HepG2 (cell line): ENCODE measurements around the gene GDPD4. TPM values are rescaled to one million over a fixed set of nuclear protein-coding genes. Genes with fewer than 3 reads are reported as not detected.
A peak's percentile ranks its signal among the peaks of the same experiment; 100 is the strongest.

Experiments used
- CBX2 ChIP-seq, 2 experiments: fragments of 200-600 bp in 1 of 2; sonication (generic); formaldehyde crosslinking in 1 of 2; IDR thresholded peaks; 2 replicates each; pipeline versions ENCODE4 v1.7.0 to v1.8.1; 2018 to 2022; ENCODE audit warnings: low read depth in 2 of 2, low read length in 1 of 2, mild to moderate bottlenecking in 1 of 2, missing genetic modification reagents in 1 of 2
- DNMT1 ChIP-seq: sonication (generic); formaldehyde crosslinking; IDR thresholded peaks from 2 replicates; pipeline ENCODE4 v1.5.1; 2020; ENCODE audit warnings: mild to moderate bottlenecking, missing genetic modification reagents
- ETV5 ChIP-seq: IDR thresholded peaks from 2 replicates; pipeline ENCODE4 v1.6.1; 2018; ENCODE audit warnings: missing biosample characterization, missing genetic modification reagents, inconsistent platforms, borderline replicate concordance
- EZH2 ChIP-seq: conservative IDR thresholded peaks from 2 replicates; pipeline ENCODE4 v1.6.1; 2012; ENCODE audit warnings: mild to moderate bottlenecking, low read depth, low read length, moderate library complexity
- FLYWCH1 ChIP-seq: sonication (generic); formaldehyde crosslinking; IDR thresholded peaks from 2 replicates; pipeline ENCODE4 v1.8.1; 2023; ENCODE audit warnings: mild to moderate bottlenecking, missing genetic modification reagents
- GATAD1 ChIP-seq: IDR thresholded peaks from 2 replicates; pipeline ENCODE4 v1.6.1; 2016; ENCODE audit warnings: missing genetic modification reagents, missing compliant biosample characterization
- HOXA9 ChIP-seq: sonication (generic); formaldehyde crosslinking; IDR thresholded peaks from 2 replicates; pipeline ENCODE4 v1.8.1; 2022; ENCODE audit warnings: missing genetic modification reagents, mild to moderate bottlenecking, moderate library complexity, borderline replicate concordance
- KAT2B ChIP-seq: fragments of 150-350 bp; IDR thresholded peaks from 2 replicates; pipeline ENCODE4 v1.6.1; 2014; ENCODE audit warnings: low read depth, low read length, borderline replicate concordance
- KLF13 ChIP-seq: sonication (generic); formaldehyde crosslinking; IDR thresholded peaks from 2 replicates; pipeline ENCODE4 v1.4.0; 2020; ENCODE audit warnings: mild to moderate bottlenecking, missing genetic modification reagents
- KLF15 ChIP-seq: sonication (generic); formaldehyde crosslinking; IDR thresholded peaks from 2 replicates; pipeline ENCODE4 v1.8.1; 2023; ENCODE audit warnings: borderline replicate concordance, mild to moderate bottlenecking, inconsistent platforms, missing genetic modification reagents, mixed read lengths
- KMT2B ChIP-seq: IDR thresholded peaks from 2 replicates; pipeline ENCODE4 v1.6.1; 2016; ENCODE audit warnings: missing genetic modification reagents, missing compliant biosample characterization
- SRSF1 ChIP-seq: fragments of 200-400 bp; formaldehyde crosslinking; optimal IDR thresholded peaks from 2 replicates; pipeline ENCODE3; 2017; ENCODE audit warnings: mild to moderate bottlenecking, low read depth, low read length, moderate library complexity
- ZHX1 ChIP-seq: sonication (generic); formaldehyde crosslinking; IDR thresholded peaks from 2 replicates; pipeline ENCODE4 v1.8.1; 2022; ENCODE audit warnings: low read depth, mild to moderate bottlenecking, missing genetic modification reagents
- ZNF3 ChIP-seq: IDR thresholded peaks from 2 replicates; pipeline ENCODE4 v1.7.0; 2017; ENCODE audit warnings: inconsistent platforms
- ZNF33B ChIP-seq: sonication (generic); formaldehyde crosslinking; IDR thresholded peaks from 2 replicates; pipeline ENCODE4 v1.5.1; 2020; ENCODE audit warnings: mild to moderate bottlenecking, missing genetic modification reagents
- ZNF543 ChIP-seq: sonication (generic); formaldehyde crosslinking; IDR thresholded peaks from 2 replicates; pipeline ENCODE4 v1.4.0; 2020; ENCODE audit warnings: mild to moderate bottlenecking, missing genetic modification reagents
- ZSCAN21 ChIP-seq: sonication (generic); formaldehyde crosslinking; IDR thresholded peaks from 2 replicates; pipeline ENCODE4 v1.8.0; 2022; ENCODE audit warnings: mild to moderate bottlenecking, missing genetic modification reagents, moderate library complexity, borderline replicate concordance
- polyA plus RNA-seq, 8 experiments: library from polyadenylated mRNA; depleted of rRNA in 3 of 8; stranded (reverse) in 7 of 8; unstranded in 1 of 8; fragments of >200 nt; fragmentation: Illumina TruSeq in 4 of 8; extraction: Trizol in 4 of 8; gene quantifications; 2 replicates each; pipeline versions ENCODE4 v1.2.1 to v1.2.3, GENCODE V29; 2011 to 2016; ENCODE audit warnings: low read depth in 4 of 8, missing spikeins in 1 of 8, mixed read lengths in 1 of 8; ENCODE audit not compliant: insufficient read depth in 1 of 8
- total RNA-seq, 5 experiments: library from RNA; depleted of rRNA; stranded (reverse); fragments of >200 nt; fragmentation: Illumina TruSeq; extraction: Trizol; gene quantifications; 2 replicates each; pipeline ENCODE4 v1.2.3, GENCODE V29; 2016; ENCODE audit warnings: low read depth in 1 of 5
- TF ChIP-seq, protein P1 (sequence below): sonication (generic); formaldehyde crosslinking; IDR thresholded peaks from 2 replicates; pipeline ENCODE4 v1.4.0; 2020; ENCODE audit warnings: missing genetic modification reagents, borderline replicate concordance
- TF ChIP-seq, protein P2 (sequence below): IDR thresholded peaks from 2 replicates; pipeline ENCODE4 v1.6.1; 2012; ENCODE audit warnings: low read depth, low read length, improper control_type of control experiment
- TF ChIP-seq, protein P3 (sequence below): sonication (generic); formaldehyde crosslinking; IDR thresholded peaks from 2 replicates; pipeline ENCODE4 v1.4.0; 2020; ENCODE audit warnings: mild to moderate bottlenecking, missing genetic modification reagents

GDPD4 gene
- total and polyA plus RNA-seq, 2 of the 13 experiments (the other 11 are each of a cell fraction or from before 2014, with no cell fraction given), result not detected

- TF ChIP-seq ZSCAN21 (0 out of 2 replicates have a peak, but pooled peaks have one; percentile 52), KAT2B (no peak), EZH2 (no peak), SRSF1 (no peak), DNMT1 (no peak), FLYWCH1 (CRISPR knock-in tag) (no peak), KLF13 (CRISPR knock-in tag) (no peak), ZNF3 (CRISPR knock-in tag) (no peak), ZNF543 (CRISPR knock-in tag) (no peak), GATAD1 (CRISPR knock-in tag) (no peak), ZHX1 (CRISPR knock-in tag) (no peak), KLF15 (CRISPR knock-in tag) (no peak), HOXA9 (CRISPR knock-in tag) (no peak), ZNF33B (CRISPR knock-in tag) (no peak), KMT2B (no peak), ETV5 (CRISPR knock-in tag) (0 out of 2 replicates have a peak, but pooled peaks have one; percentile 25), CBX2 (IDR thresholded peaks at IDR 0.05; ENCODE audit: low read depth, low read length) (no peak), CBX2 (CRISPR knock-in tag; IDR thresholded peaks at IDR 0.05; ENCODE audit: low read depth) (no peak)
- TF ChIP-seq, protein P1, sequence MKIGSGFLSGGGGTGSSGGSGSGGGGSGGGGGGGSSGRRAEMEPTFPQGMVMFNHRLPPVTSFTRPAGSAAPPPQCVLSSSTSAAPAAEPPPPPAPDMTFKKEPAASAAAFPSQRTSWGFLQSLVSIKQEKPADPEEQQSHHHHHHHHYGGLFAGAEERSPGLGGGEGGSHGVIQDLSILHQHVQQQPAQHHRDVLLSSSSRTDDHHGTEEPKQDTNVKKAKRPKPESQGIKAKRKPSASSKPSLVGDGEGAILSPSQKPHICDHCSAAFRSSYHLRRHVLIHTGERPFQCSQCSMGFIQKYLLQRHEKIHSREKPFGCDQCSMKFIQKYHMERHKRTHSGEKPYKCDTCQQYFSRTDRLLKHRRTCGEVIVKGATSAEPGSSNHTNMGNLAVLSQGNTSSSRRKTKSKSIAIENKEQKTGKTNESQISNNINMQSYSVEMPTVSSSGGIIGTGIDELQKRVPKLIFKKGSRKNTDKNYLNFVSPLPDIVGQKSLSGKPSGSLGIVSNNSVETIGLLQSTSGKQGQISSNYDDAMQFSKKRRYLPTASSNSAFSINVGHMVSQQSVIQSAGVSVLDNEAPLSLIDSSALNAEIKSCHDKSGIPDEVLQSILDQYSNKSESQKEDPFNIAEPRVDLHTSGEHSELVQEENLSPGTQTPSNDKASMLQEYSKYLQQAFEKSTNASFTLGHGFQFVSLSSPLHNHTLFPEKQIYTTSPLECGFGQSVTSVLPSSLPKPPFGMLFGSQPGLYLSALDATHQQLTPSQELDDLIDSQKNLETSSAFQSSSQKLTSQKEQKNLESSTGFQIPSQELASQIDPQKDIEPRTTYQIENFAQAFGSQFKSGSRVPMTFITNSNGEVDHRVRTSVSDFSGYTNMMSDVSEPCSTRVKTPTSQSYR (CRISPR knock-in tag), result no peak
- TF ChIP-seq, protein P2, sequence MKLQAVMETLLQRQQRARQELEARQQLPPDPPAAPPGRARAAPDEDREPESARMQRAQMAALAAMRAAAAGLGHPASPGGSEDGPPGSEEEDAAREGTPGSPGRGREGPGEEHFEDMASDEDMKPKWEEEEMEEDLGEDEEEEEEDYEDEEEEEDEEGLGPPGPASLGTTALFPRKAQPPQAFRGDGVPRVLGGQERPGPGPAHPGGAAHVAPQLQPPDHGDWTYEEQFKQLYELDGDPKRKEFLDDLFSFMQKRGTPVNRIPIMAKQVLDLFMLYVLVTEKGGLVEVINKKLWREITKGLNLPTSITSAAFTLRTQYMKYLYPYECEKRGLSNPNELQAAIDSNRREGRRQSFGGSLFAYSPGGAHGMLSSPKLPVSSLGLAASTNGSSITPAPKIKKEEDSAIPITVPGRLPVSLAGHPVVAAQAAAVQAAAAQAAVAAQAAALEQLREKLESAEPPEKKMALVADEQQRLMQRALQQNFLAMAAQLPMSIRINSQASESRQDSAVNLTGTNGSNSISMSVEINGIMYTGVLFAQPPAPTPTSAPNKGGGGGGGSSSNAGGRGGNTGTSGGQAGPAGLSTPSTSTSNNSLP, result no peak; the same call in 1 of the 2 replicates
- TF ChIP-seq, protein P3, sequence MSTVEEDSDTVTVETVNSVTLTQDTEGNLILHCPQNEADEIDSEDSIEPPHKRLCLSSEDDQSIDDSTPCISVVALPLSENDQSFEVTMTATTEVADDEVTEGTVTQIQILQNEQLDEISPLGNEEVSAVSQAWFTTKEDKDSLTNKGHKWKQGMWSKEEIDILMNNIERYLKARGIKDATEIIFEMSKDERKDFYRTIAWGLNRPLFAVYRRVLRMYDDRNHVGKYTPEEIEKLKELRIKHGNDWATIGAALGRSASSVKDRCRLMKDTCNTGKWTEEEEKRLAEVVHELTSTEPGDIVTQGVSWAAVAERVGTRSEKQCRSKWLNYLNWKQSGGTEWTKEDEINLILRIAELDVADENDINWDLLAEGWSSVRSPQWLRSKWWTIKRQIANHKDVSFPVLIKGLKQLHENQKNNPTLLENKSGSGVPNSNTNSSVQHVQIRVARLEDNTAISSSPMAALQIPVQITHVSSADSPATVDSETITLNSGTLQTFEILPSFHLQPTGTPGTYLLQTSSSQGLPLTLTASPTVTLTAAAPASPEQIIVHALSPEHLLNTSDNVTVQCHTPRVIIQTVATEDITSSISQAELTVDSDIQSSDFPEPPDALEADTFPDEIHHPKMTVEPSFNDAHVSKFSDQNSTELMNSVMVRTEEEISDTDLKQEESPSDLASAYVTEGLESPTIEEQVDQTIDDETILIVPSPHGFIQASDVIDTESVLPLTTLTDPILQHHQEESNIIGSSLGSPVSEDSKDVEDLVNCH (CRISPR knock-in tag), result no peak
Observed at GRCh38 chr11:77252555-77253270, 48.8 kb downstream of the GDPD4 start (continued).
